ENCODE results near the gene DND1. TPM values are rescaled to one million over a fixed set of nuclear protein-coding genes. Genes with fewer than 3 reads are reported as not detected.
A peak's percentile ranks its signal among the peaks of the same experiment; 100 is the strongest.

The DND1 gene
- total and polyA plus RNA-seq, 2 experiments from 2014 or later = 8.1 to 15.5 TPM

DNA sequence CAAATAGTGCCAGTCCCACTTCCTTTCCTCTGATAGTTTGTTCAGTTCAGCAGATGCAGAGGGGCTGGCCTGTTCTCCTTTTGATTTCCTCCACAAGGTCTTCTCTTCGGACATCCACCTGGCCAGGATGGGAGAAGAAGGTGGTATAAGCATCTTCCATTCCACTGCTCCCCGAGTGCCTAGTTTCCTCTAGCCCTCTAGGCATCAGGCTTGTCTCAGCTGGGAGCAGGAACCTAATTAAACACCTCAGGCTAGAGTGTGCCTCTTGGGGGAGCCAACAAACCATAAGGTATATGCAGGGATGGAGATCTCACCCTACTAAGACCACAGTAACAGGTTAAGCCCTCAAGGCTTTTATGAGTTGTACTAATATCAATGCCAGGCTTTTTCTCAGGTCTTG, 835 bp upstream of the DND1 start:
- H4K20me1 ChIP-seq (replicated peaks; ENCODE audit: insufficient read depth) = no peaks in the 10 kb centered on the region
- peaks cover 5% of the 10 kb centered on the region for H3K27me3 Mint-ChIP-seq (ENCODE audit: insufficient read depth, low read depth, poor library complexity)
- no peak overlapping the region for H3K27ac Mint-ChIP-seq
- no peak overlapping the region for H3K4me3 ChIP-seq
- H3K4me1 ChIP-seq (ENCODE audit: insufficient read depth) = peaks cover 6% of the 10 kb centered on the region
- H3K79me2 ChIP-seq (replicated peaks; ENCODE audit: insufficient read depth) = no peaks in the 10 kb centered on the region
- DNase-seq (ENCODE audit: low spot score) (no peak), ATAC-seq (no peak)
- no peaks in the 10 kb centered on the region for H3K9me2 ChIP-seq (ENCODE audit: insufficient read depth)
- H3K36me3 ChIP-seq (ENCODE audit: insufficient read depth) = peaks cover 14% of the 10 kb centered on the region; the same call in 1 of the 2 replicates
- H3K4me1 Mint-ChIP-seq = peaks cover 9% of the 10 kb centered on the region
- H3K9me3 Mint-ChIP-seq = no peaks in the 10 kb centered on the region
- no peaks in the 10 kb centered on the region for H3K27me3 ChIP-seq (ENCODE audit: insufficient read depth)
- H2AFZ ChIP-seq = no peak overlapping the region
- H3K36me3 Mint-ChIP-seq (ENCODE audit: low read depth) = peaks cover 73% of the 10 kb centered on the region
- no peak overlapping the region; the same call in 2 of the 3 replicates for H3K4me3 Mint-ChIP-seq
- peak overlapping the region; percentile 55; the same call in 1 of the 2 replicates for H3K27ac ChIP-seq (ENCODE audit: low read depth)
- TF ChIP-seq CREB1 (CRISPR knock-in tag; IDR thresholded peaks at IDR 0.05; ENCODE audit: low read depth) = no peak
- TF ChIP-seq, protein P1, sequence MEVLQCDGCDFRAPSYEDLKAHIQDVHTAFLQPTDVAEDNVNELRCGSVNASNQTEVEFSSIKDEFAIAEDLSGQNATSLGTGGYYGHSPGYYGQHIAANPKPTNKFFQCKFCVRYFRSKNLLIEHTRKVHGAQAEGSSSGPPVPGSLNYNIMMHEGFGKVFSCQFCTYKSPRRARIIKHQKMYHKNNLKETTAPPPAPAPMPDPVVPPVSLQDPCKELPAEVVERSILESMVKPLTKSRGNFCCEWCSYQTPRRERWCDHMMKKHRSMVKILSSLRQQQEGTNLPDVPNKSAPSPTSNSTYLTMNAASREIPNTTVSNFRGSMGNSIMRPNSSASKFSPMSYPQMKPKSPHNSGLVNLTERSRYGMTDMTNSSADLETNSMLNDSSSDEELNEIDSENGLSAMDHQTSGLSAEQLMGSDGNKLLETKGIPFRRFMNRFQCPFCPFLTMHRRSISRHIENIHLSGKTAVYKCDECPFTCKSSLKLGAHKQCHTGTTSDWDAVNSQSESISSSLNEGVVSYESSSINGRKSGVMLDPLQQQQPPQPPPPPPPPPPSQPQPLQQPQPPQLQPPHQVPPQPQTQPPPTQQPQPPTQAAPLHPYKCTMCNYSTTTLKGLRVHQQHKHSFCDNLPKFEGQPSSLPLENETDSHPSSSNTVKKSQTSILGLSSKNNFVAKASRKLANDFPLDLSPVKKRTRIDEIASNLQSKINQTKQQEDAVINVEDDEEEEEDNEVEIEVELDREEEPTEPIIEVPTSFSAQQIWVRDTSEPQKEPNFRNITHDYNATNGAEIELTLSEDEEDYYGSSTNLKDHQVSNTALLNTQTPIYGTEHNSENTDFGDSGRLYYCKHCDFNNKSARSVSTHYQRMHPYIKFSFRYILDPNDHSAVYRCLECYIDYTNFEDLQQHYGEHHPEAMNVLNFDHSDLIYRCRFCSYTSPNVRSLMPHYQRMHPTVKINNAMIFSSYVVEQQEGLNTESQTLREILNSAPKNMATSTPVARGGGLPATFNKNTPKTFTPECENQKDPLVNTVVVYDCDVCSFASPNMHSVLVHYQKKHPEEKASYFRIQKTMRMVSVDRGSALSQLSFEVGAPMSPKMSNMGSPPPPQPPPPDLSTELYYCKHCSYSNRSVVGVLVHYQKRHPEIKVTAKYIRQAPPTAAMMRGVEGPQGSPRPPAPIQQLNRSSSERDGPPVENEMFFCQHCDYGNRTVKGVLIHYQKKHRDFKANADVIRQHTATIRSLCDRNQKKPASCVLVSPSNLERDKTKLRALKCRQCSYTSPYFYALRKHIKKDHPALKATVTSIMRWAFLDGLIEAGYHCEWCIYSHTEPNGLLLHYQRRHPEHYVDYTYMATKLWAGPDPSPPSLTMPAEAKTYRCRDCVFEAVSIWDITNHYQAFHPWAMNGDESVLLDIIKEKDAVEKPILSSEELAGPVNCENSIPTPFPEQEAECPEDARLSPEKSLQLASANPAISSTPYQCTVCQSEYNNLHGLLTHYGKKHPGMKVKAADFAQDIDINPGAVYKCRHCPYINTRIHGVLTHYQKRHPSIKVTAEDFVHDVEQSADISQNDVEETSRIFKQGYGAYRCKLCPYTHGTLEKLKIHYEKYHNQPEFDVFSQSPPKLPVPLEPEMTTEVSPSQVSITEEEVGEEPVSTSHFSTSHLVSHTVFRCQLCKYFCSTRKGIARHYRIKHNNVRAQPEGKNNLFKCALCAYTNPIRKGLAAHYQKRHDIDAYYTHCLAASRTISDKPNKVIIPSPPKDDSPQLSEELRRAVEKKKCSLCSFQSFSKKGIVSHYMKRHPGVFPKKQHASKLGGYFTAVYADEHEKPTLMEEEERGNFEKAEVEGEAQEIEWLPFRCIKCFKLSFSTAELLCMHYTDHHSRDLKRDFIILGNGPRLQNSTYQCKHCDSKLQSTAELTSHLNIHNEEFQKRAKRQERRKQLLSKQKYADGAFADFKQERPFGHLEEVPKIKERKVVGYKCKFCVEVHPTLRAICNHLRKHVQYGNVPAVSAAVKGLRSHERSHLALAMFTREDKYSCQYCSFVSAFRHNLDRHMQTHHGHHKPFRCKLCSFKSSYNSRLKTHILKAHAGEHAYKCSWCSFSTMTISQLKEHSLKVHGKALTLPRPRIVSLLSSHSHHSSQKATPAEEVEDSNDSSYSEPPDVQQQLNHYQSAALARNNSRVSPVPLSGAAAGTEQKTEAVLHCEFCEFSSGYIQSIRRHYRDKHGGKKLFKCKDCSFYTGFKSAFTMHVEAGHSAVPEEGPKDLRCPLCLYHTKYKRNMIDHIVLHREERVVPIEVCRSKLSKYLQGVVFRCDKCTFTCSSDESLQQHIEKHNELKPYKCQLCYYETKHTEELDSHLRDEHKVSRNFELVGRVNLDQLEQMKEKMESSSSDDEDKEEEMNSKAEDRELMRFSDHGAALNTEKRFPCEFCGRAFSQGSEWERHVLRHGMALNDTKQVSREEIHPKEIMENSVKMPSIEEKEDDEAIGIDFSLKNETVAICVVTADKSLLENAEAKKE (CRISPR knock-in tag; IDR thresholded peaks at IDR 0.05) = no peak
- no peak for TF ChIP-seq ZNF114 (CRISPR knock-in tag; IDR thresholded peaks at IDR 0.05)
- TF ChIP-seq EZH2phosphoT487 (IDR thresholded peaks at IDR 0.05; ENCODE audit: unreplicated experiment) = no peak
- TF ChIP-seq, protein P2, sequence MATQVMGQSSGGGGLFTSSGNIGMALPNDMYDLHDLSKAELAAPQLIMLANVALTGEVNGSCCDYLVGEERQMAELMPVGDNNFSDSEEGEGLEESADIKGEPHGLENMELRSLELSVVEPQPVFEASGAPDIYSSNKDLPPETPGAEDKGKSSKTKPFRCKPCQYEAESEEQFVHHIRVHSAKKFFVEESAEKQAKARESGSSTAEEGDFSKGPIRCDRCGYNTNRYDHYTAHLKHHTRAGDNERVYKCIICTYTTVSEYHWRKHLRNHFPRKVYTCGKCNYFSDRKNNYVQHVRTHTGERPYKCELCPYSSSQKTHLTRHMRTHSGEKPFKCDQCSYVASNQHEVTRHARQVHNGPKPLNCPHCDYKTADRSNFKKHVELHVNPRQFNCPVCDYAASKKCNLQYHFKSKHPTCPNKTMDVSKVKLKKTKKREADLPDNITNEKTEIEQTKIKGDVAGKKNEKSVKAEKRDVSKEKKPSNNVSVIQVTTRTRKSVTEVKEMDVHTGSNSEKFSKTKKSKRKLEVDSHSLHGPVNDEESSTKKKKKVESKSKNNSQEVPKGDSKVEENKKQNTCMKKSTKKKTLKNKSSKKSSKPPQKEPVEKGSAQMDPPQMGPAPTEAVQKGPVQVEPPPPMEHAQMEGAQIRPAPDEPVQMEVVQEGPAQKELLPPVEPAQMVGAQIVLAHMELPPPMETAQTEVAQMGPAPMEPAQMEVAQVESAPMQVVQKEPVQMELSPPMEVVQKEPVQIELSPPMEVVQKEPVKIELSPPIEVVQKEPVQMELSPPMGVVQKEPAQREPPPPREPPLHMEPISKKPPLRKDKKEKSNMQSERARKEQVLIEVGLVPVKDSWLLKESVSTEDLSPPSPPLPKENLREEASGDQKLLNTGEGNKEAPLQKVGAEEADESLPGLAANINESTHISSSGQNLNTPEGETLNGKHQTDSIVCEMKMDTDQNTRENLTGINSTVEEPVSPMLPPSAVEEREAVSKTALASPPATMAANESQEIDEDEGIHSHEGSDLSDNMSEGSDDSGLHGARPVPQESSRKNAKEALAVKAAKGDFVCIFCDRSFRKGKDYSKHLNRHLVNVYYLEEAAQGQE (IDR thresholded peaks at IDR 0.05; ENCODE audit: unreplicated experiment) = no peak
- no peak for TF ChIP-seq POLR2AphosphoS5 (IDR thresholded peaks at IDR 0.05; ENCODE audit: low read depth)
- TF ChIP-seq, protein P3, sequence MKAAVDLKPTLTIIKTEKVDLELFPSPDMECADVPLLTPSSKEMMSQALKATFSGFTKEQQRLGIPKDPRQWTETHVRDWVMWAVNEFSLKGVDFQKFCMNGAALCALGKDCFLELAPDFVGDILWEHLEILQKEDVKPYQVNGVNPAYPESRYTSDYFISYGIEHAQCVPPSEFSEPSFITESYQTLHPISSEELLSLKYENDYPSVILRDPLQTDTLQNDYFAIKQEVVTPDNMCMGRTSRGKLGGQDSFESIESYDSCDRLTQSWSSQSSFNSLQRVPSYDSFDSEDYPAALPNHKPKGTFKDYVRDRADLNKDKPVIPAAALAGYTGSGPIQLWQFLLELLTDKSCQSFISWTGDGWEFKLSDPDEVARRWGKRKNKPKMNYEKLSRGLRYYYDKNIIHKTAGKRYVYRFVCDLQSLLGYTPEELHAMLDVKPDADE (IDR thresholded peaks at IDR 0.05) = no peak
- TF ChIP-seq EZH2 (IDR thresholded peaks at IDR 0.05; ENCODE audit: low read depth, unreplicated experiment) = no peak
- TF ChIP-seq, protein P4, sequence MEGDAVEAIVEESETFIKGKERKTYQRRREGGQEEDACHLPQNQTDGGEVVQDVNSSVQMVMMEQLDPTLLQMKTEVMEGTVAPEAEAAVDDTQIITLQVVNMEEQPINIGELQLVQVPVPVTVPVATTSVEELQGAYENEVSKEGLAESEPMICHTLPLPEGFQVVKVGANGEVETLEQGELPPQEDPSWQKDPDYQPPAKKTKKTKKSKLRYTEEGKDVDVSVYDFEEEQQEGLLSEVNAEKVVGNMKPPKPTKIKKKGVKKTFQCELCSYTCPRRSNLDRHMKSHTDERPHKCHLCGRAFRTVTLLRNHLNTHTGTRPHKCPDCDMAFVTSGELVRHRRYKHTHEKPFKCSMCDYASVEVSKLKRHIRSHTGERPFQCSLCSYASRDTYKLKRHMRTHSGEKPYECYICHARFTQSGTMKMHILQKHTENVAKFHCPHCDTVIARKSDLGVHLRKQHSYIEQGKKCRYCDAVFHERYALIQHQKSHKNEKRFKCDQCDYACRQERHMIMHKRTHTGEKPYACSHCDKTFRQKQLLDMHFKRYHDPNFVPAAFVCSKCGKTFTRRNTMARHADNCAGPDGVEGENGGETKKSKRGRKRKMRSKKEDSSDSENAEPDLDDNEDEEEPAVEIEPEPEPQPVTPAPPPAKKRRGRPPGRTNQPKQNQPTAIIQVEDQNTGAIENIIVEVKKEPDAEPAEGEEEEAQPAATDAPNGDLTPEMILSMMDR (conservative IDR thresholded peaks at IDR 0.05; ENCODE audit: low read depth in 2 of 2) = no peak
- TF ChIP-seq JUNB (IDR thresholded peaks at IDR 0.05; ENCODE audit: unreplicated experiment) = no peak
- TF ChIP-seq STAT1 (IDR thresholded peaks at IDR 0.05; ENCODE audit: unreplicated experiment) = no peak
- TF ChIP-seq NANOG (IDR thresholded peaks at IDR 0.05; ENCODE audit: borderline replicate concordance) = no peak
- TF ChIP-seq ZNF331 (CRISPR knock-in tag; IDR thresholded peaks at IDR 0.05; ENCODE audit: low read depth) = no peak
- no peak overlapping the region for H3K4me2 ChIP-seq
- H3F3A ChIP-seq (replicated peaks; ENCODE audit: low read depth) = peaks cover 14% of the 10 kb centered on the region; the same call in 1 of the 2 replicates

Measured in GM23338 (cell line).